GM18505 (cell line): Measurements from ENCODE around the gene ARHGEF28.

ENCODE experiments used
- ATAC-seq: cut with Tn5 transposase; IDR thresholded peaks from one replicate; pipeline ENCODE4 v1.9.1; 2021; ENCODE audit not compliant: unreplicated experiment
- POLR2A ChIP-seq: IDR thresholded peaks from 4 replicates; pipeline ENCODE4 v1.6.1; 2011; ENCODE audit warnings: borderline replicate concordance; ENCODE audit not compliant: insufficient read depth, insufficient read length; ENCODE audit errors: extremely low read depth

ARHGEF28 gene

GRCh38 chr5:73986729-73987128, 360.7 kb downstream of the ARHGEF28 start:
- no peak for ATAC-seq
- no peak for TF ChIP-seq POLR2A

- ATAC-seq, result no peak
- TF ChIP-seq POLR2A, result no peak
Measured at GRCh38 chr5:73987915-73988314, 361.9 kb downstream of the ARHGEF28 start.

- no peak for TF ChIP-seq POLR2A
- ATAC-seq, result no peak
Measured at GRCh38 chr5:73989956-73990355, 364.0 kb downstream of the ARHGEF28 start.
